Panc1 (cell line): Measurements from ENCODE around the gene MAGI2. TPM values are rescaled to one million over a fixed set of nuclear protein-coding genes. Genes with fewer than 3 reads are reported as not detected.

ENCODE experiments used
- ATAC-seq: fragments of 200-7000 bp; cut with Tn5 transposase; 2 replicates; pipeline ENCODE4 v1.9.1; 2020; ENCODE audit warnings: mild to moderate bottlenecking, moderate library complexity
- BruUV-seq: library from RNA; stranded (reverse); fragments of 400-500 nt; replicated peaks from 2 replicates; lab custom pipeline; 2021; lab: Mats Ljungman, UMichigan
- CTCF ChIA-PET: fragments of 300-600 bp; sonication (Branson Sonifier 250); formaldehyde crosslinking; loops from one replicate; lab custom pipeline; 2022; ENCODE audit warnings: antibody characterized with exemption; lab: Charles Lee
- POLR2A ChIA-PET: fragments of 300-600 bp; sonication (Branson Sonifier 250); formaldehyde crosslinking; loops from one replicate; lab custom pipeline; 2022; ENCODE audit warnings: antibody characterized with exemption; lab: Charles Lee
- DNase-seq: peaks from one replicate; pipeline ENCODE4 v3.0.0-alpha.2; 2010; ENCODE audit warnings: low read depth, low spot score
- H3K27ac ChIP-seq: 2 replicates; pipeline ENCODE4 v1.5.1; 2011; ENCODE audit warnings: mild to moderate bottlenecking, low read length, inconsistent platforms
- H3K27me3 ChIP-seq: fragments of 200-500 bp; sonication (Bioruptor generic); 2 replicates; pipeline ENCODE4 v1.6.0; 2014; ENCODE audit warnings: low read length, inconsistent platforms; ENCODE audit not compliant: control insufficient read depth, insufficient read depth
- H3K36me3 ChIP-seq: fragments of 200-500 bp; sonication (Bioruptor generic); 2 replicates; pipeline ENCODE4 v1.5.1; 2014; ENCODE audit warnings: inconsistent platforms, mild to moderate bottlenecking, low read length, moderate library complexity; ENCODE audit not compliant: control insufficient read depth, insufficient read depth
- H3K4me1 ChIP-seq: 2 replicates; pipeline ENCODE4 v1.5.1; 2011; ENCODE audit warnings: inconsistent platforms, mild to moderate bottlenecking, low read length, moderate library complexity; ENCODE audit not compliant: control insufficient read depth, insufficient read depth
- H3K4me3 ChIP-seq, 2 experiments: 2 replicates each; pipeline ENCODE4 v1.5.1; 2011 to 2012; ENCODE audit warnings: low read depth in 2 of 2, low read length in 2 of 2, mild to moderate bottlenecking in 2 of 2, inconsistent platforms in 1 of 2, moderate library complexity in 1 of 2
- H3K9me3 ChIP-seq: fragments of 200-500 bp; sonication (Bioruptor generic); 2 replicates; pipeline ENCODE4 v1.5.1; 2014; ENCODE audit warnings: low read depth, mild to moderate bottlenecking, inconsistent platforms, low read length, moderate library complexity; ENCODE audit not compliant: control insufficient read depth, insufficient read depth
- POLR2AphosphoS5 ChIP-seq: IDR thresholded peaks from 2 replicates; pipeline ENCODE4 v1.6.1; 2012; ENCODE audit warnings: mild to moderate bottlenecking, low read depth, low read length, moderate library complexity
- SIN3A ChIP-seq: IDR thresholded peaks from 2 replicates; pipeline ENCODE4 v1.6.1; 2012; ENCODE audit warnings: low read depth, mild to moderate bottlenecking, low read length, moderate library complexity, borderline replicate concordance; ENCODE audit not compliant: insufficient read depth
- TCF7L2 ChIP-seq: IDR thresholded peaks from 2 replicates; pipeline ENCODE4 v1.6.1; 2011; ENCODE audit warnings: mild to moderate bottlenecking, low read depth, low read length, inconsistent platforms
- in situ Hi-C: cut with HindIII; loops from 2 replicates; pipeline ENCODE4 v1.10.0; 2016; ENCODE audit warnings: low sequenced_read_pairs, low pct_unique_long_range_greater_than_20kb
- intact Hi-C: fragments of 100-400 bp; cut with micrococcal nuclease; formaldehyde crosslinking; loops from one replicate; pipeline ENCODE4 v1.10.0; 2022; ENCODE audit not compliant: unreplicated experiment
- total RNA-seq: library from RNA; stranded (reverse); gene quantifications from one replicate; pipeline ENCODE4 v1.2.1, GENCODE V29; 2021; ENCODE audit not compliant: unreplicated experiment
- TF ChIP-seq, protein P1 (sequence below): fragments of 450-650 bp; IDR thresholded peaks from 2 replicates; pipeline ENCODE4 v1.5.1; 2017; ENCODE audit warnings: mild to moderate bottlenecking
- TF ChIP-seq, protein P2 (sequence below), 2 experiments: IDR thresholded peaks; 2 replicates each; pipeline ENCODE4 v1.6.1; 2011 to 2012; ENCODE audit warnings: low read depth in 2 of 2, control low read depth in 1 of 2, low read length in 1 of 2, mild to moderate bottlenecking in 1 of 2, moderate library complexity in 1 of 2; ENCODE audit not compliant: insufficient read depth in 1 of 2

MAGI2 gene
- total RNA-seq, 1 experiment from 2014 or later, result 5.4 TPM

GRCh38 chr7:78377532-78377931 lies 1075.9 kb downstream of the MAGI2 start:
- Histone ChIP-seq H3K9me3 (no peaks in the 10 kb centered on the region), H3K4me3 (no peak overlapping the region), H3K36me3 (no peaks in the 10 kb centered on the region), H3K27me3 (no peaks in the 10 kb centered on the region; the same call in 1 of the 2 replicates), H3K27ac (no peak overlapping the region), H3K4me1 (no peaks in the 10 kb centered on the region)
- ATAC-seq (no peak), DNase-seq (no peak)
- intact Hi-C loops, result no loop called here
- in situ Hi-C loops, result no loop called here
- BruUV-seq, result no TSS peak
- ChIA-PET POLR2A (no interaction called here), CTCF (no interaction called here)
- TF ChIP-seq SIN3A (no peak), TCF7L2 (no peak), POLR2AphosphoS5 (no peak)
- TF ChIP-seq, protein P1, sequence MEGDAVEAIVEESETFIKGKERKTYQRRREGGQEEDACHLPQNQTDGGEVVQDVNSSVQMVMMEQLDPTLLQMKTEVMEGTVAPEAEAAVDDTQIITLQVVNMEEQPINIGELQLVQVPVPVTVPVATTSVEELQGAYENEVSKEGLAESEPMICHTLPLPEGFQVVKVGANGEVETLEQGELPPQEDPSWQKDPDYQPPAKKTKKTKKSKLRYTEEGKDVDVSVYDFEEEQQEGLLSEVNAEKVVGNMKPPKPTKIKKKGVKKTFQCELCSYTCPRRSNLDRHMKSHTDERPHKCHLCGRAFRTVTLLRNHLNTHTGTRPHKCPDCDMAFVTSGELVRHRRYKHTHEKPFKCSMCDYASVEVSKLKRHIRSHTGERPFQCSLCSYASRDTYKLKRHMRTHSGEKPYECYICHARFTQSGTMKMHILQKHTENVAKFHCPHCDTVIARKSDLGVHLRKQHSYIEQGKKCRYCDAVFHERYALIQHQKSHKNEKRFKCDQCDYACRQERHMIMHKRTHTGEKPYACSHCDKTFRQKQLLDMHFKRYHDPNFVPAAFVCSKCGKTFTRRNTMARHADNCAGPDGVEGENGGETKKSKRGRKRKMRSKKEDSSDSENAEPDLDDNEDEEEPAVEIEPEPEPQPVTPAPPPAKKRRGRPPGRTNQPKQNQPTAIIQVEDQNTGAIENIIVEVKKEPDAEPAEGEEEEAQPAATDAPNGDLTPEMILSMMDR, result no peak; the same call in 1 of the 2 replicates
- TF ChIP-seq, protein P2, sequence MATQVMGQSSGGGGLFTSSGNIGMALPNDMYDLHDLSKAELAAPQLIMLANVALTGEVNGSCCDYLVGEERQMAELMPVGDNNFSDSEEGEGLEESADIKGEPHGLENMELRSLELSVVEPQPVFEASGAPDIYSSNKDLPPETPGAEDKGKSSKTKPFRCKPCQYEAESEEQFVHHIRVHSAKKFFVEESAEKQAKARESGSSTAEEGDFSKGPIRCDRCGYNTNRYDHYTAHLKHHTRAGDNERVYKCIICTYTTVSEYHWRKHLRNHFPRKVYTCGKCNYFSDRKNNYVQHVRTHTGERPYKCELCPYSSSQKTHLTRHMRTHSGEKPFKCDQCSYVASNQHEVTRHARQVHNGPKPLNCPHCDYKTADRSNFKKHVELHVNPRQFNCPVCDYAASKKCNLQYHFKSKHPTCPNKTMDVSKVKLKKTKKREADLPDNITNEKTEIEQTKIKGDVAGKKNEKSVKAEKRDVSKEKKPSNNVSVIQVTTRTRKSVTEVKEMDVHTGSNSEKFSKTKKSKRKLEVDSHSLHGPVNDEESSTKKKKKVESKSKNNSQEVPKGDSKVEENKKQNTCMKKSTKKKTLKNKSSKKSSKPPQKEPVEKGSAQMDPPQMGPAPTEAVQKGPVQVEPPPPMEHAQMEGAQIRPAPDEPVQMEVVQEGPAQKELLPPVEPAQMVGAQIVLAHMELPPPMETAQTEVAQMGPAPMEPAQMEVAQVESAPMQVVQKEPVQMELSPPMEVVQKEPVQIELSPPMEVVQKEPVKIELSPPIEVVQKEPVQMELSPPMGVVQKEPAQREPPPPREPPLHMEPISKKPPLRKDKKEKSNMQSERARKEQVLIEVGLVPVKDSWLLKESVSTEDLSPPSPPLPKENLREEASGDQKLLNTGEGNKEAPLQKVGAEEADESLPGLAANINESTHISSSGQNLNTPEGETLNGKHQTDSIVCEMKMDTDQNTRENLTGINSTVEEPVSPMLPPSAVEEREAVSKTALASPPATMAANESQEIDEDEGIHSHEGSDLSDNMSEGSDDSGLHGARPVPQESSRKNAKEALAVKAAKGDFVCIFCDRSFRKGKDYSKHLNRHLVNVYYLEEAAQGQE (IDR thresholded peaks at IDR 0.05; ENCODE audit: insufficient read depth in 1 of 2, low read depth in 2 of 2, low read length in 1 of 2), result no peak

GRCh38 chr7:78370936-78371335 lies 1082.5 kb downstream of the MAGI2 start:
- in situ Hi-C loops (no loop called here), intact Hi-C loops (no loop called here)
- no TSS peak for BruUV-seq
- Histone ChIP-seq H3K4me3 (no peak overlapping the region), H3K36me3 (no peaks in the 10 kb centered on the region), H3K27ac (no peak overlapping the region), H3K4me1 (no peaks in the 10 kb centered on the region), H3K9me3 (no peaks in the 10 kb centered on the region), H3K27me3 (peaks cover 2% of the 10 kb centered on the region; the same call in 1 of the 2 replicates)
- DNase-seq (no peak), ATAC-seq (no peak)
- ChIA-PET CTCF (no interaction called here), POLR2A (no interaction called here)
- TF ChIP-seq POLR2AphosphoS5 (no peak), SIN3A (no peak), TCF7L2 (no peak)
- TF ChIP-seq, protein P2 (IDR thresholded peaks at IDR 0.05; ENCODE audit: insufficient read depth in 1 of 2, low read depth in 2 of 2, low read length in 1 of 2), result no peak
- TF ChIP-seq, protein P1, result no peak
